GM10847 (cell line): ENCODE data around the gene ZFP36L2.
A peak's percentile ranks its signal among the peaks of the same experiment; 100 is the strongest.

Experiments
- POLR2A ChIP-seq: IDR thresholded peaks from 2 replicates; pipeline ENCODE4 v1.6.1; 2011; ENCODE audit not compliant: insufficient read length; ENCODE audit errors: extremely low read depth

ZFP36L2 gene, protein sequence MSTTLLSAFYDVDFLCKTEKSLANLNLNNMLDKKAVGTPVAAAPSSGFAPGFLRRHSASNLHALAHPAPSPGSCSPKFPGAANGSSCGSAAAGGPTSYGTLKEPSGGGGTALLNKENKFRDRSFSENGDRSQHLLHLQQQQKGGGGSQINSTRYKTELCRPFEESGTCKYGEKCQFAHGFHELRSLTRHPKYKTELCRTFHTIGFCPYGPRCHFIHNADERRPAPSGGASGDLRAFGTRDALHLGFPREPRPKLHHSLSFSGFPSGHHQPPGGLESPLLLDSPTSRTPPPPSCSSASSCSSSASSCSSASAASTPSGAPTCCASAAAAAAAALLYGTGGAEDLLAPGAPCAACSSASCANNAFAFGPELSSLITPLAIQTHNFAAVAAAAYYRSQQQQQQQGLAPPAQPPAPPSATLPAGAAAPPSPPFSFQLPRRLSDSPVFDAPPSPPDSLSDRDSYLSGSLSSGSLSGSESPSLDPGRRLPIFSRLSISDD

GRCh38 chr2:43226558-43226954 lies at the start of gene ZFP36L2:
Gene ZFP36L2, minus strand, starts transcription at chr2:43226606. Its CDS starts 291 bp downstream, at chr2:43226315.
- peak; percentile 94 for TF ChIP-seq POLR2A

DNA sequence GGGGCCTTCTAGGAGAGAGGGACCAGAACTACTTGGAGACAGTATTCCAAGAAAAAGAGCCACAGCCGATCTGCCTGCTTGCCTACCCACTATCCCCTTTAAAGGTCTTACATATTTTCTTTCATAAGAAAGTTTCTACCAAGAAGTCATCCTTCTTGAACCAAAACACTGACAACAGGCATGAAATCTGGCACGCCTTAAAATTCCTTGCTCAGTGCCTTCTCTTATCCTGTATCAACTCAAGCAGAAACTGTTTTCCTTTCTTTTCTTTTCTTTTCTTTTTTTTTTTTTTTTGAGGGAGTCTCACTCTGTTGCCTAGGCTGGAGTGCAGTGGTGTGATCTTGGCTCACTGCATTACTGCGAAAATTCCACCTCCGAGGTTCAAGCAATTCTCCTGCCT lies 48.3 kb upstream of the ZFP36L2 start:
- no peak for TF ChIP-seq POLR2A

DNA sequence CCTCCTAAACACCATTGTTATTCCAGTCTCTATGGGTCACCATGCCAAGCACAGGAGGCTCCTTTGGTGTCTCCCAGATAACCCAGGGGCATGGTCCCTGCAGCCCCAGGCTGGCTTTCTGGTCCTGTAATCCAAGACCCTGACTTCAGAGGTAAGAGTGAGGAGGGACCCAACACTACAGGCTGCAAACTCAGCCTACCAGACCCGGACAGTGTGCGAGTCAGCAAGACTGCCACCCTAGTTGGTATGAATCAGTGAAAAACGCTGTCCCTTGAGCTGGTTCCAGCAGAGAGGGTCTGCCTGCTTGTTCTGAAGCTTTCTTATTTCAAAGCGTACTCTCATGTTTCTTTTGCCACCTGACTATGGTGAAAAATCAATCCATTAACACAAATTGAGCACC lies 47.6 kb upstream of the ZFP36L2 start:
- no peak for TF ChIP-seq POLR2A

DNA sequence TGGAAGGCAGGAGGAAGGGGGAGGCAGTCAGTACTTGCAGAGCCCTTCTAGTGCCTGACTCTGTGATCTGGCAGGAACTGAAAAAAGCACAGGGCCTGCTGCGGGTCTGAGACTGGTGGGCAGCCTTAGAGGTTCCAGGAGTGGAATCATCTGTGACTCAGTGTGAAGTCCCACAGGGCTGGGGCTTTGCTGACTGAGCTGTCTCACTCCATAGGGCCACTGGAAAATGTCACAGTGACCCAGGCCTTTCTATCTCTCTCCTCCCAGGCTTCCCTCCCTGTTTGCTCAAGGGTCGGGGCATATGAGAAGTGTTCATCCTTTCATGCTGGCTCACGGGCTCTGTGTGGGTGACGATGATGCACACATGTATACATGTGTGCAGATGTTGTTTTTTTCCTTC lies 47.1 kb upstream of the ZFP36L2 start:
- no peak for TF ChIP-seq POLR2A

- no peak for TF ChIP-seq POLR2A
These were observed 44.7 kb upstream of the ZFP36L2 start for GRCh38 chr2:43270930-43271615.

DNA sequence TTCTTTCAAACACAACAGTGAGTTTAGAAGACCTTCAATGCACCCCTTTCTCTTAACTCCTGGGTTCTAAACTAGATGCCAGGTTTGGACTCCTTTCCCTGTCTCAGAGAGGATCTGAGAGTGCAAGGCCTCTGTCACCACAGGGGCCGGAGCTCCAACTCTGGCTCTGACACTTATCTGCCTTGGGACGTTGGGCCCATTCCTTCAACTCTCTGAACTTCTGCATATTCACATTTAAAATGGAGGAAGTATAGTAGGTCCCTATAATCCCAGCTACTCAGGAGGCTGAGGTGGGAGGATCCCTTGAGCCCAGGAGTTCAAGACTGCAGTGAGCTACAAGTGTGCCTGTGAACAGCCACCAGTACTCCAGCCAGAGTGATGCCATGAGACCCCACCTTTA lies 44.1 kb upstream of the ZFP36L2 start:
- TF ChIP-seq POLR2A: no peak

- TF ChIP-seq POLR2A: no peak
These were observed 43.3 kb upstream of the ZFP36L2 start for GRCh38 chr2:43269706-43270105.

DNA sequence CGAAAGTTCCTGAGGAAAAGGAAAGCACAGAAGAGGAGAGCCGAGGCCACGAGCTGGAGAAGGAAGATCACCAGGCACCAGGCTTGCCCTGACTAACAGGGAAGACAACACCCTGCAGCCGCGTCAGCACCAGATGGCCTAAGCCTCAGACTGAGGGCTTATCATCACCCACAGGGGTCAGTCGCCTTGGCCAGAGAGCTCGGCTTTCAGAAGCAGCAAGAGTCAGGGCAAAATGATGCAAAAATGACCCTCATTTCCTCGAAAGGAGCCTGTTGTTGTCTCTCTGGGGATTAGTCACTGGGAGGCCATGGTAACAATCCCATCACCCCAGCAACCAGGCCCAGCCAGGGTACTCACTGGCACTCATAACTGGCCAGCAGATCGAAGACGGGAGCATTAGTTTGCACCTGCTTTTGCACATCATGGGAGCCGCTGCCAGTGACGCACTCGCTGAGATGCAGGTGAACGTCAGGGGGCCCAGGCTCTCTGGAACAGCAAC lies 42.7 kb upstream of the ZFP36L2 start:
- TF ChIP-seq POLR2A: no peak

- no peak for TF ChIP-seq POLR2A
These were observed 41.9 kb upstream of the ZFP36L2 start for GRCh38 chr2:43268066-43268953.

GRCh38 chr2:43267381-43267780 lies 41.0 kb upstream of the ZFP36L2 start:
- TF ChIP-seq POLR2A: no peak

DNA sequence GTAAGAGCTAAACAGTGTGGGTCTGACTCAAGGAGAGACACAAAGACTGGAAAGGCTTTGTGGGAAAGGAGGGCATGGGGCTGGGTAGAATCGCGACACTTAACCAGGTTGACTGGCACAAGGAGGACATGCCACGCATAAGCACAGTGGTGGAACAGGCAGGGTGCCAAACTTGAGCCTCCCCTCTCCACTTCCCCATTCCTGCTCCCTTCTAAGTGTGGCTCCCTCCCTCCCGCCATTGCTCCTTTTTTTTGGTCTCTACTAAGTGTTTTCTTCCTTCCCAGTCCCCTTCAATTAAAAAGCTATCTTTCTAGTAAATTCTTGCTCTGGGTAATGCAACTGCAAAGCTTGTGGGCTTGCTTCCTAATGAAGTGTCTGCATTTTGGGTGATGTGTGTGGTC lies 40.3 kb upstream of the ZFP36L2 start:
- TF ChIP-seq POLR2A: no peak

GRCh38 chr2:43265421-43265820 lies 39.0 kb upstream of the ZFP36L2 start:
- no peak for TF ChIP-seq POLR2A

GRCh38 chr2:43265001-43265400 lies 38.6 kb upstream of the ZFP36L2 start:
- no peak for TF ChIP-seq POLR2A

- no peak for TF ChIP-seq POLR2A
These were observed 36.5 kb upstream of the ZFP36L2 start for GRCh38 chr2:43262951-43263350.

- TF ChIP-seq POLR2A: no peak
These were observed 35.8 kb upstream of the ZFP36L2 start for GRCh38 chr2:43262239-43262638.

GRCh38 chr2:43259512-43259911 lies 33.1 kb upstream of the ZFP36L2 start:
- TF ChIP-seq POLR2A: no peak
